ENCODE results near the gene PMM2.
"Not testable (repeated sequence)": the region's sequence is repeated elsewhere in the genome, so short reads cannot be mapped to it uniquely, and the experiment has no call there.

Gene PMM2

GRCh38 chr16:8797364-8798173 is at the start of gene PMM2, which contains the start of gene TMEM186:
Gene PMM2 (plus strand): TSS chr16:8797839. CDS start chr16:8797883, 44 bp downstream.
Gene TMEM186 (minus strand): TSS chr16:8797639. CDS start chr16:8797614, 25 bp downstream.
- TF ChIP-seq, protein P1, sequence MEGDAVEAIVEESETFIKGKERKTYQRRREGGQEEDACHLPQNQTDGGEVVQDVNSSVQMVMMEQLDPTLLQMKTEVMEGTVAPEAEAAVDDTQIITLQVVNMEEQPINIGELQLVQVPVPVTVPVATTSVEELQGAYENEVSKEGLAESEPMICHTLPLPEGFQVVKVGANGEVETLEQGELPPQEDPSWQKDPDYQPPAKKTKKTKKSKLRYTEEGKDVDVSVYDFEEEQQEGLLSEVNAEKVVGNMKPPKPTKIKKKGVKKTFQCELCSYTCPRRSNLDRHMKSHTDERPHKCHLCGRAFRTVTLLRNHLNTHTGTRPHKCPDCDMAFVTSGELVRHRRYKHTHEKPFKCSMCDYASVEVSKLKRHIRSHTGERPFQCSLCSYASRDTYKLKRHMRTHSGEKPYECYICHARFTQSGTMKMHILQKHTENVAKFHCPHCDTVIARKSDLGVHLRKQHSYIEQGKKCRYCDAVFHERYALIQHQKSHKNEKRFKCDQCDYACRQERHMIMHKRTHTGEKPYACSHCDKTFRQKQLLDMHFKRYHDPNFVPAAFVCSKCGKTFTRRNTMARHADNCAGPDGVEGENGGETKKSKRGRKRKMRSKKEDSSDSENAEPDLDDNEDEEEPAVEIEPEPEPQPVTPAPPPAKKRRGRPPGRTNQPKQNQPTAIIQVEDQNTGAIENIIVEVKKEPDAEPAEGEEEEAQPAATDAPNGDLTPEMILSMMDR (IDR thresholded peaks at IDR 0.05; ENCODE audit: insufficient read depth, missing control alignments): no peak
- no peak for FAIRE-seq
- DNase-seq (ENCODE audit: insufficient read length, low spot score): peak; percentile 96

- FAIRE-seq; DNase-seq (ENCODE audit: insufficient read length, low spot score): not testable (repeated sequence)
Measured at GRCh38 chr16:8748944-8749343, 48.7 kb upstream of the PMM2 start.

- TF ChIP-seq, protein P1 (IDR thresholded peaks at IDR 0.05; ENCODE audit: insufficient read depth, missing control alignments): no peak
- no peak for DNase-seq (ENCODE audit: insufficient read length, low spot score)
- no peak for FAIRE-seq
Measured at GRCh38 chr16:8751481-8752311, 45.9 kb upstream of the PMM2 start.

- TF ChIP-seq, protein P1 (IDR thresholded peaks at IDR 0.05; ENCODE audit: insufficient read depth, missing control alignments): no peak
- FAIRE-seq: no peak
- no peak for DNase-seq (ENCODE audit: insufficient read length, low spot score)
Measured at GRCh38 chr16:8752706-8753105, 44.9 kb upstream of the PMM2 start.

- DNase-seq (ENCODE audit: insufficient read length, low spot score) (no peak), FAIRE-seq (no peak)
- TF ChIP-seq, protein P1 (IDR thresholded peaks at IDR 0.05; ENCODE audit: insufficient read depth, missing control alignments): no peak
Measured at GRCh38 chr16:8753416-8754054, 44.1 kb upstream of the PMM2 start.

DNA sequence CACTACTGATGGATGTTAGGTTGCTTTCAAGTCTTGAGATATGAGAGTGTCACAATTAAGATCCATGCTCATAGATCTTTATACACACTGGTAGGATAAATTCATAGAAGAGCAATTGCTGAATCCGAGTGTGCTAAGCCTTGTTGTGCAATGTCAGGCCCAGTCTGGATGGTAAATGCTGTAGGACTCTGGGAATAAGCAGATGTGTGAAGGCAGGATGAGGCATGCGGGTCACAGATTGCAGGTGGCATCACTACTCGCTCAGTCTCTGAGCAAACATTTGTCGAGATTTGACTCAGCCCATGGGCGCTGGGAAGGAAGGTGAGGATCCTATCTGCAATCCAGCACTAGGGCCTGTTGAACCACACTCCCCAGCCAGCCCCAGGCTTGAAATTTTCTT is 40.9 kb upstream of the PMM2 start:
- FAIRE-seq: no peak
- TF ChIP-seq, protein P1 (IDR thresholded peaks at IDR 0.05; ENCODE audit: insufficient read depth, missing control alignments): no peak

GRCh38 chr16:8758022-8758421 is 39.6 kb upstream of the PMM2 start:
- TF ChIP-seq, protein P1 (IDR thresholded peaks at IDR 0.05; ENCODE audit: insufficient read depth, missing control alignments): no peak
- FAIRE-seq: no peak

More for the DNA sequence above, 40.9 kb upstream of the PMM2 start:
- DNase-seq (ENCODE audit: insufficient read length, low spot score): no peak

More at GRCh38 chr16:8758022-8758421, 39.6 kb upstream of the PMM2 start:
- no peak for DNase-seq (ENCODE audit: insufficient read length, low spot score)

All from D721Med (cell line).